HG02938 (cell line): ENCODE measurements around the gene CDHR4.
"Not testable (repeated sequence)": the region's sequence is repeated elsewhere in the genome, so short reads cannot be mapped to it uniquely, and the experiment has no call there.

Experiments
- ATAC-seq: cut with Tn5 transposase; IDR thresholded peaks from one replicate; pipeline ENCODE4 v1.9.1; 2021; ENCODE audit warnings: mild to moderate bottlenecking, moderate library complexity; ENCODE audit not compliant: unreplicated experiment

Gene CDHR4

GRCh38 chr3:49799761-49800160, at the start of gene CDHR4:
Gene CDHR4, minus strand, starts transcription at chr3:49799873. Its CDS starts 61 bp downstream, at chr3:49799812.
- ATAC-seq = no peak

- no peak for ATAC-seq
Measured at GRCh38 chr3:49845694-49846093, 46.0 kb upstream of the CDHR4 start.

- ATAC-seq = no peak
Measured at GRCh38 chr3:49844464-49845183, 45.0 kb upstream of the CDHR4 start.

- no peak for ATAC-seq
Measured at GRCh38 chr3:49842843-49843517, 43.3 kb upstream of the CDHR4 start.

GRCh38 chr3:49841806-49842205, 42.1 kb upstream of the CDHR4 start:
- no peak for ATAC-seq

- ATAC-seq = no peak
Measured at GRCh38 chr3:49841126-49841696, 41.5 kb upstream of the CDHR4 start.

GRCh38 chr3:49840388-49840787, 40.7 kb upstream of the CDHR4 start:
- ATAC-seq = no peak

- ATAC-seq = no peak
Measured at GRCh38 chr3:49839193-49839809, 39.6 kb upstream of the CDHR4 start.

GRCh38 chr3:49831341-49831740, 31.7 kb upstream of the CDHR4 start:
- no peak for ATAC-seq

- ATAC-seq = no peak
Measured at GRCh38 chr3:49826016-49826415, 26.3 kb upstream of the CDHR4 start.

GRCh38 chr3:49823131-49823530, 23.5 kb upstream of the CDHR4 start:
- ATAC-seq = not testable (repeated sequence)

- ATAC-seq = no peak
Measured at GRCh38 chr3:49813497-49814174, 14.0 kb upstream of the CDHR4 start, which contains the start of gene UBA7. Gene UBA7, minus strand, starts transcription at chr3:49813953. Its CDS starts 166 bp downstream, at chr3:49813787.

- ATAC-seq = no peak
Measured at GRCh38 chr3:49812916-49813496, 13.3 kb upstream of the CDHR4 start.

- no peak for ATAC-seq
Measured at GRCh38 chr3:49807431-49808114, 7.9 kb upstream of the CDHR4 start.

- no peak for ATAC-seq
Measured at GRCh38 chr3:49806850-49807249, 7.2 kb upstream of the CDHR4 start.

GRCh38 chr3:49805897-49806701, 6.4 kb upstream of the CDHR4 start:
- ATAC-seq = no peak

GRCh38 chr3:49805367-49805782, 5.7 kb upstream of the CDHR4 start:
- ATAC-seq = no peak

- ATAC-seq = no peak
Measured at GRCh38 chr3:49804141-49805041, 4.7 kb upstream of the CDHR4 start.
